OCI-LY7 (cell line): Measurements from ENCODE around the gene HAS3. TPM values are rescaled to one million over a fixed set of nuclear protein-coding genes. Genes with fewer than 3 reads are reported as not detected.
"Not testable (repeated sequence)": the region's sequence is repeated elsewhere in the genome, so short reads cannot be mapped to it uniquely, and the experiment has no call there.

Experiments
- BruUV-seq: library from RNA; stranded (reverse); fragments of 400-500 nt; replicated peaks from 2 replicates; lab custom pipeline; 2021; lab: Mats Ljungman, UMichigan
- CTCF ChIA-PET: fragments of 300-600 bp; sonication (Branson Sonifier 250); formaldehyde crosslinking; loops from one replicate; lab custom pipeline; 2022; ENCODE audit warnings: antibody characterized with exemption; ENCODE audit not compliant: unreplicated experiment; lab: Charles Lee
- POLR2A ChIA-PET: fragments of 300-600 bp; sonication (Branson Sonifier 250); formaldehyde crosslinking; loops from one replicate; lab custom pipeline; 2022; ENCODE audit warnings: antibody characterized with exemption; lab: Charles Lee
- DNase-seq: peaks from one replicate; pipeline ENCODE4 v3.0.0-alpha.2; 2015; ENCODE audit warnings: low spot score
- H2AFZ ChIP-seq: fragments of 200-600 bp; sonication (generic), shearing (Covaris generic); 2 replicates; pipeline ENCODE4 v1.6.1; 2014; ENCODE audit warnings: mild to moderate bottlenecking, antibody characterized with exemption, low read length, moderate library complexity
- H3K27ac ChIP-seq: fragments of 200-600 bp; sonication (generic); 2 replicates; pipeline ENCODE4 v1.5.1; 2014; ENCODE audit warnings: mixed run types, low read depth, mild to moderate bottlenecking, moderate library complexity, low read length, inconsistent platforms; ENCODE audit not compliant: poor library complexity, severe bottlenecking
- H3K36me3 ChIP-seq: fragments of 200-600 bp; sonication (generic); 2 replicates; pipeline ENCODE4 v1.6.1; 2014; ENCODE audit warnings: mild to moderate bottlenecking, antibody characterized with exemption, low read length, moderate library complexity, mixed read lengths; ENCODE audit not compliant: insufficient read depth
- H3K4me1 ChIP-seq: fragments of 200-600 bp; sonication (generic); 2 replicates; pipeline ENCODE4 v1.5.1; 2014; ENCODE audit warnings: mild to moderate bottlenecking, low read length; ENCODE audit not compliant: insufficient read depth, poor library complexity, severe bottlenecking
- H3K4me2 ChIP-seq: fragments of 200-600 bp; sonication (generic); 2 replicates; pipeline ENCODE4 v1.6.1; 2014; ENCODE audit warnings: mild to moderate bottlenecking, low read length
- H3K4me3 ChIP-seq: fragments of 200-600 bp; sonication (generic); 2 replicates; pipeline ENCODE4 v1.5.1; 2014; ENCODE audit warnings: mild to moderate bottlenecking, low read depth, low read length; ENCODE audit not compliant: poor library complexity, severe bottlenecking
- H3K79me2 ChIP-seq: fragments of 200-600 bp; sonication (generic); 2 replicates; pipeline ENCODE4 v1.6.1; 2016; ENCODE audit warnings: low read depth, mild to moderate bottlenecking, low read length, moderate library complexity, mixed read lengths; ENCODE audit not compliant: insufficient read depth
- H3K9me2 ChIP-seq: fragments of 200-600 bp; sonication (generic); 2 replicates; pipeline ENCODE4 v1.6.1; 2016; ENCODE audit warnings: mild to moderate bottlenecking, low read length, mixed read lengths; ENCODE audit not compliant: insufficient read depth
- H3K9me3 ChIP-seq: fragments of 200-600 bp; sonication (generic); 2 replicates; pipeline ENCODE4 v1.6.1; 2014; ENCODE audit warnings: mild to moderate bottlenecking, mixed run types, low read length, mixed read lengths
- H4K20me1 ChIP-seq: fragments of 200-600 bp; sonication (generic); 2 replicates; pipeline ENCODE4 v1.6.1; 2014; ENCODE audit warnings: mild to moderate bottlenecking, antibody characterized with exemption, low read length, moderate library complexity, mixed read lengths; ENCODE audit not compliant: insufficient read depth
- EZH2phosphoT487 ChIP-seq: fragments of 200-600 bp; sonication (generic); IDR thresholded peaks from 2 replicates; pipeline ENCODE4 v1.6.1; 2018; ENCODE audit warnings: low read depth, borderline replicate concordance, mild to moderate bottlenecking, mixed run types, antibody characterized with exemption, low read length, moderate library complexity, mixed read lengths
- intact Hi-C: fragments of 100-400 bp; cut with micrococcal nuclease; formaldehyde crosslinking; loops from one replicate; pipeline ENCODE4 v1.10.0; 2022; ENCODE audit not compliant: unreplicated experiment
- total RNA-seq, 2 experiments: library from RNA; depleted of rRNA in 1 of 2; stranded (reverse); fragments of >200 nt in 1 of 2; shearing (Covaris generic) in 1 of 2; gene quantifications; 2 replicates each; pipeline ENCODE4 v1.2.3, GENCODE V29; 2014 to 2022
- TF ChIP-seq, protein P1 (sequence below): fragments of 200-600 bp; sonication (generic); conservative IDR thresholded peaks from 2 replicates; pipeline ENCODE4 v1.5.1; 2014; ENCODE audit warnings: mild to moderate bottlenecking, antibody characterized with exemption, low read length, moderate library complexity, mixed read lengths

Gene HAS3
- total RNA-seq, 2 experiments from 2014 or later: 0.09 to 0.29 TPM

DNA sequence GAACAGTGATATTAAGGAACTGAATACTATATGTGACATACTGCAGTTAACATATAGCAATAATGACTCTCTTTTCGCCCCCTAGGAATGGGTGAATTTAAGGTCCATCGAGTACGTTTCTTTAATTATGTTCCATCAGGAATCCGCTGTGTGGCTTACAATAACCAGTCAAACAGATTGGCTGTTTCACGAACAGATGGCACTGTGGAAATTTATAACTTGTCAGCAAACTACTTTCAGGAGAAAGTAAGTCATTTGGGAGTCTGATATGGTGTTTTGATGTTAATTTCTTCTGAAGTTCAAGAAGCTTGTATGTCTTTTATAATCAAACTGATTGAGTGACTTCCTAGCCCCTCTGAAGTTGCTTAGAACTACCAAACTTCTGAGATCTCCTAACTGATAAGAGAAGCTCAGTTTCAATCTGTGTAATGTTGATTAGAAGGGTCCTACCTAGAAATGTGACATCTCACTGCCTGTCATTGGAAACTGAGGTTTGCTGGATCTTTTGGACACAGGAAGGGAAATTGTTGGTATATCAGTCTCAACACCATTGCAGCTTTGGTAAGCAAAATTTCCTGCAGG is 28.0 kb downstream of the HAS3 start:
- Histone ChIP-seq H3K79me2 (peaks cover 85% of the 10 kb centered on the region), H3K4me2 (peak overlapping the region; percentile 92), H3K27ac (peak overlapping the region; percentile 59), H3K4me3 (peak overlapping the region; percentile 100), H3K9me2 (no peaks in the 10 kb centered on the region), H3K4me1 (peaks cover 27% of the 10 kb centered on the region), H4K20me1 (peaks cover 37% of the 10 kb centered on the region), H2AFZ (peak overlapping the region; percentile 75; the same call in 1 of the 2 replicates), H3K9me3 (no peaks in the 10 kb centered on the region), H3K36me3 (peaks cover 72% of the 10 kb centered on the region)
- CTCF ChIA-PET: interaction anchor here (0.6 to 1.0 kb wide), 6 partner anchors 43 to 642 kb away, joined by 3 to 4 read pairs (median 3); partner anchors contain the start of gene SNTB2
- TF ChIP-seq, protein P1, sequence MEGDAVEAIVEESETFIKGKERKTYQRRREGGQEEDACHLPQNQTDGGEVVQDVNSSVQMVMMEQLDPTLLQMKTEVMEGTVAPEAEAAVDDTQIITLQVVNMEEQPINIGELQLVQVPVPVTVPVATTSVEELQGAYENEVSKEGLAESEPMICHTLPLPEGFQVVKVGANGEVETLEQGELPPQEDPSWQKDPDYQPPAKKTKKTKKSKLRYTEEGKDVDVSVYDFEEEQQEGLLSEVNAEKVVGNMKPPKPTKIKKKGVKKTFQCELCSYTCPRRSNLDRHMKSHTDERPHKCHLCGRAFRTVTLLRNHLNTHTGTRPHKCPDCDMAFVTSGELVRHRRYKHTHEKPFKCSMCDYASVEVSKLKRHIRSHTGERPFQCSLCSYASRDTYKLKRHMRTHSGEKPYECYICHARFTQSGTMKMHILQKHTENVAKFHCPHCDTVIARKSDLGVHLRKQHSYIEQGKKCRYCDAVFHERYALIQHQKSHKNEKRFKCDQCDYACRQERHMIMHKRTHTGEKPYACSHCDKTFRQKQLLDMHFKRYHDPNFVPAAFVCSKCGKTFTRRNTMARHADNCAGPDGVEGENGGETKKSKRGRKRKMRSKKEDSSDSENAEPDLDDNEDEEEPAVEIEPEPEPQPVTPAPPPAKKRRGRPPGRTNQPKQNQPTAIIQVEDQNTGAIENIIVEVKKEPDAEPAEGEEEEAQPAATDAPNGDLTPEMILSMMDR: no peak
- TF ChIP-seq EZH2phosphoT487: no peak
- no peak for DNase-seq
- BruUV-seq: no TSS peak
- POLR2A ChIA-PET: interaction anchor here (0.5 to 1.9 kb wide), 17 partner anchors 11 to 649 kb away, joined by 3 to 16 read pairs (median 3); no protein-coding TSS in a partner anchor
- intact Hi-C loops: loop anchor here (5.0 to 10.0 kb wide), 2 partner anchors 254 to 599 kb away; partner anchors contain the start of genes TERF2 and ZFP90

DNA sequence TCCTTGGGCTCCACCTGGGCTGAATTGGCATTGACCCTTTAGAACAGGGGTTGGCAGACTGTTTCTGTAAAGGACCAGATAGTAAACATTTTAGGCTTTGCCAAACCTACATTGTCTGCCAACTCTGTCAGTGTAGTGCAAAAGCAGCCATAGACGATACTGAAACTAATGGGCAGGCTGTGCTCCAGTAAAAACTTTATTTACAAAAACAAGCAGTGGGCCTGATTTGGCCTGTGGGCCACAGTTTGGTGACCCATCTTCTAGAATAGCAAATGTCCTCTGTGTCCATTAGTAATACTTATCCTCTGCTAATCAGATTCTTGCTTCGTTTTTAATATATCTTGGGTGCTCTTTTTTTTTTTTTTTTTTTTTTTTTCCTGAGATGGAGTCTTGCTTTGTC is 33.2 kb downstream of the HAS3 start:
- H3K4me2 ChIP-seq: no peak overlapping the region
- H4K20me1 ChIP-seq: peaks cover 25% of the 10 kb centered on the region
- ChIA-PET CTCF (no interaction called here), POLR2A (no interaction called here)
- BruUV-seq: no TSS peak
- no peak overlapping the region for H2AFZ ChIP-seq
- peaks cover 43% of the 10 kb centered on the region for H3K79me2 ChIP-seq
- peaks cover 11% of the 10 kb centered on the region for H3K4me1 ChIP-seq
- H3K9me3 ChIP-seq: no peaks in the 10 kb centered on the region
- no peak for DNase-seq
- H3K27ac ChIP-seq: no peak overlapping the region
- intact Hi-C loops: loop anchor here (10.0 kb wide), 1 partner anchor 604 kb away; the partner anchor contains the start of gene ZFP90
- H3K9me2 ChIP-seq: no peaks in the 10 kb centered on the region
- no peak for TF ChIP-seq EZH2phosphoT487
- TF ChIP-seq, protein P1: no peak
- no peak overlapping the region for H3K4me3 ChIP-seq
- H3K36me3 ChIP-seq: peaks cover 89% of the 10 kb centered on the region

DNA sequence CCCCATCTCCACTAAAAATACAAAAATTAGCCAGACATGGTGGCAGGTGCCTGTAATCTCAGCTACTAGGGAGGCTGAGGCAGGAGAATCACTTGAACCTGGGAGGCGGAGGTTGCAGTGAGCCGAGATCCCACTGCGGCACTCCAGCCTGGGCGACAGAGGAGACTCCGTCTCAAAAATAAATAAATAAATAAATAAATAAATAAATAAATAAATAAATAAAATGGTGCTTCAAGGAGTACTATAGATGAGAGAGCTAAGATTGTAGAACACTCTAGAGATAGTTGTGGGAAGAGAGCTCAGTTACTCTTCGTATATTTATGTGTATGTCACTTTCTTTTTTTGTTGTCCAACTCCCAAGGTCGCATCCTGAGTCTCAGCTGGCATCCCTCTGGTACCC is 34.0 kb downstream of the HAS3 start:
- BruUV-seq, CTCF ChIA-PET: not testable (repeated sequence)
- peaks cover 35% of the 10 kb centered on the region for H3K79me2 ChIP-seq

More for the DNA sequence above, 34.0 kb downstream of the HAS3 start:
- Histone ChIP-seq H3K36me3 (peaks cover 92% of the 10 kb centered on the region), H4K20me1 (peaks cover 17% of the 10 kb centered on the region; the same call in 1 of the 2 replicates)
- POLR2A ChIA-PET: interaction anchor here (0.6 kb wide), 1 partner anchor 1263 kb away, joined by 4 read pairs; no protein-coding TSS in a partner anchor
- intact Hi-C loops: loop anchor here (10.0 kb wide), 1 partner anchor 605 kb away; the partner anchor contains the start of gene ZFP90
- H3K4me2 ChIP-seq, H3K4me3 ChIP-seq, H3K27ac ChIP-seq, H3K9me3 ChIP-seq, H3K9me2 ChIP-seq, H3K4me1 ChIP-seq, H2AFZ ChIP-seq, DNase-seq: not testable (repeated sequence)
